Middle frontal gyrus (tissue), 1 donor: ENCODE data around the gene ACOX2.
"Not testable (repeated sequence)": the region's sequence is repeated elsewhere in the genome, so short reads cannot be mapped to it uniquely, and the experiment has no call there.

Source experiments
- DNase-seq: peaks from one replicate; pipeline ENCODE4 v3.0.0-alpha.2; 2015; ENCODE audit warnings: low spot score; ENCODE audit errors: extremely low spot score

ACOX2 gene

GRCh38 chr3:58535531-58536500 is 1.2 kb downstream of the ACOX2 start:
- no peak for DNase-seq

- no peak for DNase-seq
Observed at GRCh38 chr3:58534592-58535494, 2.1 kb downstream of the ACOX2 start.

GRCh38 chr3:58532794-58533220 is 4.2 kb downstream of the ACOX2 start:
- peak; percentile 58 for DNase-seq

GRCh38 chr3:58531956-58532355 is 5.0 kb downstream of the ACOX2 start:
- DNase-seq, result no peak

- DNase-seq, result no peak
Observed at GRCh38 chr3:58531555-58531954, 5.4 kb downstream of the ACOX2 start.

GRCh38 chr3:58530354-58530865 is 6.6 kb downstream of the ACOX2 start:
- no peak for DNase-seq

GRCh38 chr3:58529516-58530353 is 7.3 kb downstream of the ACOX2 start:
- DNase-seq, result no peak

- DNase-seq, result no peak
Observed at GRCh38 chr3:58528629-58529028, 8.4 kb downstream of the ACOX2 start.

GRCh38 chr3:58527440-58527839 is 9.6 kb downstream of the ACOX2 start:
- DNase-seq, result not testable (repeated sequence)

GRCh38 chr3:58526515-58526957 is 10.5 kb downstream of the ACOX2 start:
- no peak for DNase-seq

- DNase-seq, result no peak
Observed at GRCh38 chr3:58524326-58524888, 12.6 kb downstream of the ACOX2 start.

- DNase-seq, result no peak
Observed at GRCh38 chr3:58522759-58523425, 14.1 kb downstream of the ACOX2 start.

- DNase-seq, result no peak
Observed at GRCh38 chr3:58521917-58522631, 14.9 kb downstream of the ACOX2 start.

GRCh38 chr3:58521336-58521670 is 15.7 kb downstream of the ACOX2 start:
- DNase-seq, result no peak

- DNase-seq, result no peak
Observed at GRCh38 chr3:58520403-58521335, 16.3 kb downstream of the ACOX2 start.

GRCh38 chr3:58519668-58520402 is 17.2 kb downstream of the ACOX2 start:
- DNase-seq, result no peak

GRCh38 chr3:58518291-58518789 is 18.6 kb downstream of the ACOX2 start:
- no peak for DNase-seq
